AG20443 (cell line): ENCODE data around the gene NR2F6.

Experiments used
- DNase-seq: peaks from one replicate; pipeline ENCODE4 v3.0.0; 2012; ENCODE audit warnings: low spot score, mixed read lengths

Gene NR2F6

DNA sequence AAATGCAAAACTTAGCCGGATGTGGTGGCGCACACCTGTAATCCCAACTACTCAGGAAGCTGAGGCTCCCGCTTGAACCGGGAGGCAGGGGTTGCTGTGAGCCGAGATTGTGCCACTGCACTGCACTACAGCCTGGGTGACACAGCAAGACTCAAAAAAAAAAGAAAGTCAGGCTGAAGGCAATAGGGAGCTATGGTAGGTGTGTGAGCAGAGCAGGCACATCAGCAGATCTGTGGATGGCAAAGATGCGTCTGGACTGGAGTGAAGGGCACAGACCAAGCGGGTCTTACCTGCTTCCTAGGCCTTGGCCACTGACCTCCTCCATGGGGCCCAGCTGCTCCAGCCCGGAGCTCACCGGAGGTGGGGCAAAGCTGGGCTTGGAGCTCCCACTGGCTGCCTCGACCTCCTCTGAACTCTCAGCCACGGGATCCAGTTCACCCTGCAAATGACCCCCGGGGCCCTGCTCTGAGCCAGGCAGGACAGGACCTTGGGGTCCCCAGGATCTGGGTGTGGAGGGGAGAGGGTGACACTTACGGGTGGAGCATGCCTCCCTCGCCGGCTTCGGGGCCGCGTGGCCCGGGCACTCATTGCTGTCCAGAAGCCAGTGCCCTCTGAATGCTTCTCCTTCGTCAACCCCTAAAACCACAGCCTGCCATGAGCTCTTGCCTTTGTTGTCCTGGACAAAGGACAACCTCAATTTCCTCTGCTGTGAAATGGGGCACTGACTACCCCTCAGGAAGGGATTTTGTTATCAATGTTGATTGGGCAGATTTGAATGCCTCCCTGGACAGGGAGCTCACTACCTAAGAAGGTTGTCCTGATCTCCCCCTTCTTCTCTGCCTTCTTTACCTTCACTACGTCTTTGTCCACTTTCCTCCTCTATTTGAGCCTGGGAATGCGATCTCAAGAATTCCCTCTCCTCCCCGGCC is 18.3 kb upstream of the NR2F6 start:
- DNase-seq: no peak

DNA sequence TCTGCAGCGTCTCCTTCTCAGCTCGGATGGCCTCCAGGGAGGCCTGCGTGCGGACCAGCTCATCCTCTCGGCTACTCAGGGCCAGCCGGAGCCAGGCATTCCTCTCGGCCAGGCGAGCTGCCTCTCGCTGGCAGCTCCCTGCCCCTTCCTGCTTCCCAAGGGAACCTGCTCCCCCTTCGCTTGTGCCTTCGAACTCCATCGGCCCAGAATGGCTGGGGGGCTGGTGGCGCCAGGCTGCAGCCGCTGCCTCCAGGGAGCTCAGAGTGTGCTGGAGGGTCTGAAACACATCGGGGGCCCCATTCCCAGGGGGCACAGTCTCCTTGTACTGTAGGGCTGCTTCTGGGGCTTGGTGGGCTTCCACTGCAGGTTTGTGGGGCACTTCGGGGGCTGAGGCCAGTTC is 16.8 kb upstream of the NR2F6 start:
- no peak for DNase-seq

DNA sequence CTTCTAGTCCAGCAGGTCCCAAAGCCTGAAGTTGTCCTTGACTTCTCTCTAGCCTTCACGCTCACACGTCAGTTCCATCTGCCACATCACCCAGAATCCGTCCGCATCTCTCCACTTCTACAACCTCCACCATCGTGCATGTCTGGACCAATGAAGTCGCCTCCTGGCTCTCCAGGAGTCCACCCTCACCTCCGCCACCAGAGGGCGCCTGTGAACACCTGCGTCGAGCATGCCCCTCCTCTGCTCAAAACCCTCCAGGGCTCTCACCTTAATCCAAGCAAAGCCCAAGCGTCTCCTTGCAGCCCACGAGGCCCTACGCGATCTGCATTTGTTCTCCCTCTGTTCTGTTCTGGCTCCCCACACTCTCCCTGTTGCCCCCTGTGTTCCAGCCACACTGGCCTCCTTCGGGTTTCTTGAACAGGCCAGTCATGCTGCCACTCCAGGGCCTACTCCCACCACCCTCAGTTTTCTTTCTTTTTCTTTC is 15.2 kb upstream of the NR2F6 start:
- DNase-seq: peak; percentile 87

DNA sequence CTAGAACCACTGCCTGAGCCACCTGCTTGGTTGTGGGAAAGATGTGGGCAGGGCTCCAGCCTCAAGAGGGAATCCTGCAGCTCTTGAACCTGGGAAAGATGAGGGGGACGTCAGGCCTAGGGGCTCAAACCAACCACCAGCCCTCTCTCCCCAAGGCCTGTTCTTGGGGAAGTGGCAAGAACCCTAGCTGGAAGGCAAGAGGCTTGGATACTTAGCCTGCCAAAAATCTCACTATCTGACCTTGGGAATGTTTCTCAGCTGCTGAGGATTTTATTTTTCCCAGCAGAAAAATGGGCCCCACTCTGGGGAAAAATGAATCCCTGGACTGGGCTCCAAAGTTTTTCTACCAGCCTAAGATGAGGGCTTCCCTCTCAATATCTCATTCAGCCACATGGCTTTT is 14.2 kb upstream of the NR2F6 start:
- DNase-seq: no peak

DNA sequence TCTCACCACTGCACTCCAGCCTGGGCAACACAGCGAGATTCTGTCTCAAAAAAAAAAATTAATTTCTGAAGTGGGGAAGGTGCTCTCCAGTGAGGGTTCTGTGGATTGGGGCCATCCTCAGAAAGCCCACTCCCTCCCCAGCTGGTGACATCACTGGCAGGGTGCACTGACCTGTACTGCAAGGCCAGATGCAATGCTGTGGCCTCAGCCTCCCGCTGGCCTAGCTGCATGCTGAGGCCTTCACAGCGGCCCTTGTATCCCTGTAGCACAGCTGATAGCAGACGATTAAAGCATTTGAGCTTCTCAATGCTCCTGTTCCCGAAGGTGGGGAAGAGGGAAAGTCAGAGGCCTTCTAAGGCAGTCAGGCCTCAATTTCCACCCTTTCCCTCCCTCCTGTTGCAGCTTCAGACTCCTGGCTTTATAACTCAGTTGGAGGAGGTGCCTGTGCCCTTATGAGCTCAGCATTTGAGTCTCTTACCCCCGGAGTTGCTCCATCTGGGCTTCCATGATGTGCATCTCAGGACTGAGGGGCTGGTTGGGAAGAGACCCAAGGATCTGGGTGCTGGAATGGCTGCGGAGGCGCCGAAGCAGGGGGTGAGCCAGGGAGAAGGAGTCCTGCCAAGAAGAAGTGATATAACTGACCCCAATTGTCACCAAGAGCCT is 13.5 kb upstream of the NR2F6 start:
- DNase-seq: no peak

DNA sequence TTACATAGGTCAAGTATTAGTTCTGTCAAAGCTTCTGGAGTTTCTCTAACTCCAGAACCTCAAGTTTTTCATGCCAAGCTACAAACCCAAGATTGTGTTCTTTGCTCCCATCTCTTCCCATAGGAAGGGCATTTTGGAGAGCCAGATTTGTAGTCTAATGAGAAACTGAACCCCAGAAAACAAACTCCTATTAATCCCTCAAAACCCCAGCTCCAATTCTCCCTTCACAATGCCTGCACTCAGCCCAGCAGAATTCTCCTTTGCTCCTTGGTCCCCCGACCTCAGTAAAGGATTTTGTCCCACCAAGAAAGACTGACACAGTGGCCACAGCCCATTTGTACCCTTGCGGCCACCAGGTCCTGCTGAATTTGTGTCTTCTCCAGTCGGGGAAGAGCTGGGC is 10.4 kb upstream of the NR2F6 start:
- no peak for DNase-seq

DNA sequence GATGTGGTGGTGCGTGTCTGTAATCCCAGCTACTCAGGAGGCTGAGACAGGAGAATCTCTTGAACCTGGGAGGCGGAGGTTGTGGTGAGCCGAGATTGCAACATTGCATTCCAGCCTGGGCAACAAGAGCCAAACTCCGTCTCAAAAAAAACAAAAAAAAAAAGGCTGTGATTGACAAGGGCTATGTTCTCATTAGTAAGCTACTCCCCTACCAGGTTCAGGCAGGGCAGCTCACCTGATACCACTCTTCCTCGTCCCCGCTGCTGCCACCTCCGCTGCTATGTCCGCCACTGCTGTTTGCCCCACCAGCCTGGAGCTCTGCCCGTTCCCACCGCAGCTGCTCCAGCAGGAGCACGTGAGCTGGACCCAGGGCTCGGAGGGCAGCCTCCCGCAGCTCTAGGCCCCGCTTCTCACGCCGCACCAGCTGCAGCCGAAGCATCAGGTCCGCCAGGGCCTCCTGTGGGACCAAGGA is 9.5 kb upstream of the NR2F6 start:
- no peak for DNase-seq

DNA sequence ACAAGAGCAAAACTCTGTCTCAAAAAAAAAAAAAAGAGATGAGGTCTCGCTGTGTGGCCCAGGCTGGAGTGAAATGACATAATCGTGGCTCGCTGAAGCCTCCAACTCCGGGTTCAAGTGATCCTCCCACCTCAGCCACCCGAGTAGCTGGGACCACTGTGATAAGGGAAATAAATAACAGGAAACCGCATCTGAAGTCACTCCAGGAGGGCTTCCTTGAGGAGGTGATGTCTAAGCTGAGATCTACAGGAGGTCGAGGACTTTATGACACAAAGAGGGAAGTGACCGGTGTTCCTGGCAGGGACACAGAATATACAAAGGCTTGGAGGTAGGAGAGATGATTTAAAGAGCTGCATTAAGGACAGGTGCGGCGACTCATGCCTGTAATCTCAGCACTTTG is 8.9 kb upstream of the NR2F6 start:
- no peak for DNase-seq

DNA sequence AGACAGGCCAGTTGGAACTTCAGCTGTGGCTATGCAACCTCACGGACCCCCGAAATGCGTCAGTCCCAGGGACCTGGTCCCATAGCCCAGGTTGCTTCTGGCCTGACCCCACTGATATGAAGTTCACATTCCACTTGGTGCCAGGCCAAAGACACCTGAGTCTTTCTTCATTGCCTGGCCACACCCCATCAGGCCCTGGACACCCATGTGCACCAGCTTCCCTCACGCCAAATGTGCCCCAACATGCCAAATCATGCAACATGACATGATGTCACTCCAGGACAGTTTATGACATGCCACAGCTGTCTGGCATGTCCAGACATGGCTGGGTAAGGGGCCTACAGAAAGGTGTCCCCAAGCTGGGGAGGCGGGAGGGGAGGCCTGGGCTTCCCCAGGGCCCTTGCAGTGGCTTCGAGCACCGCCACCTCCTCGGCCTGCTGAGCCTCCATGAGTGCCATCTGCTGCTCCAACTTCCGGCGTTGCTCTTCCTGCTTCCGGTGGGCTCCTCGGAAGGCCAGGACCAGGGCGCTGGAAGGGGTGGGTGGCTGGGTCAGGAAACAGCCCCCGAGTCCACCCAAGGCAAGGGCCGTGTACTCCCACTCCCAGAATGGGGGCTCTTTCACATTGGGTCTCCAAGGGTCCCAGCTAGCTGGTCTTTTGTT is 4.3 kb upstream of the NR2F6 start:
- DNase-seq: no peak

DNA sequence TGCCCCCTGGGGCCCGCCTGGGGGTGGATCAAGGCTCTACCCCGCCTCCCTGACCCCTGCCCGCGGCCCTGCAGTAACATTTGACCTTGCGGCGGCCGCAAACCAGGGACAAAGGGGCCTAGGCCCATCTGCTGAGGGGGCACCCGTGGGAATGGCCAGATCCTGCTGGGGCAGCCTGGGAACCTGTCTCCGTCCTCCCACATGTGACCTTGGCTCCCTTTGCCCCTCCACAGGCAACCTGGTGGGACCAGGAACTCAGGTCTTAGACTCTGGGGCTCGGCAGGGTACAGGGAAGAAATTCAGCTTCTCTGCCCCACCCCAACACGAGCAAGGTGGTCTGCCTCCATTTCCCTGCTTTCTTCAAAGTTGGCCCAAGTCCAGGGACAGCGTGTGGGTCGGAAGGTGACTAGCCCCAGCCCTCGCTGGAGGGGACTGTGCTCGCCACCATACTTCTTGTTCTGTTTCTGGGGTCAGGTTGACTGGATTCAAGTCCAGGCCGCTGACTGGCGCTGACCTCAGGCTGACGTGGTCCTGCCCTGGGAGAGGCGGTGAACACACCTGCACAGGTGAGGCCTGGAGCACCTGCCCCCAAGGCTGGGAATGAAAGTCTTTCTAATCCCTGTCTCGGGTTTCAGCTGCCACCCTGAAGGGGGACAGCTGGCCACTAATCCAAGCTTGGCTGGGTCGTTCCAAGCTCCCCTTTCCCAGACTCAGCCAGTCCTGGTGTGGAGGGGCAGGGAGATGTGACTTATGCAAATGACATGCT is 2.5 kb upstream of the NR2F6 start:
- DNase-seq: no peak

DNA sequence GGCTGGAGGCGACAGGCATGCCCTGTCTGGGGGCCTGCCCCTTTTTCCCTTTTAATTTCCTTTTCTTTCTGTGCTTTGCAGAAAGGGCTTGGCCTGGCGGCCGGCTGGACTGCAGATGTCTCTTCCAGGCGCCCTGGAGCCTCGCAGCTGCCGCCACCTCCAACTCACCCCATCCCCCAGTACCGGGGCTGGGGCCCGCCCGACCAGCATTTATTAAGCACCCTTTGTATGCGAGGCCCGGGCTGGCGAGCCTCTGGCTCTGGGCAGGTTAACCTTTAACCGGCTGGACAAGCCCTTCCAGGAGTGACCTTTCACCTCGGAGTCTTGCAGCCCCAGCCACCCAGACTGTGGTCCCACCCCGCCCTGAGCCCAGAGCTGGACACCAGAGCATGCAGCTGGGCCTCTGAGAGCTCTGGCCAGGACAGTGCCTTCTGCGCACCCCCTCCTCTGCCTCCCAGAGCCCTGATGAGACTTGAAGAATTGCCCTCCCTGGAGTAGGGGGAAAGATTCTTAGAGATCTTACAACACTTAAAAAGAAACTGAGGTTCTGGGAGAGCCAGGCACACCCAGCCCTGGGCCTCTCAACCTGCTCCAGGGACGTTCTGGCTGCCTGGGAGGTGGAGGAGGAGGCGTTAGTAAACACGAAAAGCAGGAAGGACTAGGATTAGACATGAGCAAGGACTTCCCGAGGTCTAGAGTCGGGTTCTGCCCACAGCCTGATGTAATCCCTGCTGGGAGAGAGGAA is 1.1 kb upstream of the NR2F6 start:
- peak; percentile 56 for DNase-seq

DNA sequence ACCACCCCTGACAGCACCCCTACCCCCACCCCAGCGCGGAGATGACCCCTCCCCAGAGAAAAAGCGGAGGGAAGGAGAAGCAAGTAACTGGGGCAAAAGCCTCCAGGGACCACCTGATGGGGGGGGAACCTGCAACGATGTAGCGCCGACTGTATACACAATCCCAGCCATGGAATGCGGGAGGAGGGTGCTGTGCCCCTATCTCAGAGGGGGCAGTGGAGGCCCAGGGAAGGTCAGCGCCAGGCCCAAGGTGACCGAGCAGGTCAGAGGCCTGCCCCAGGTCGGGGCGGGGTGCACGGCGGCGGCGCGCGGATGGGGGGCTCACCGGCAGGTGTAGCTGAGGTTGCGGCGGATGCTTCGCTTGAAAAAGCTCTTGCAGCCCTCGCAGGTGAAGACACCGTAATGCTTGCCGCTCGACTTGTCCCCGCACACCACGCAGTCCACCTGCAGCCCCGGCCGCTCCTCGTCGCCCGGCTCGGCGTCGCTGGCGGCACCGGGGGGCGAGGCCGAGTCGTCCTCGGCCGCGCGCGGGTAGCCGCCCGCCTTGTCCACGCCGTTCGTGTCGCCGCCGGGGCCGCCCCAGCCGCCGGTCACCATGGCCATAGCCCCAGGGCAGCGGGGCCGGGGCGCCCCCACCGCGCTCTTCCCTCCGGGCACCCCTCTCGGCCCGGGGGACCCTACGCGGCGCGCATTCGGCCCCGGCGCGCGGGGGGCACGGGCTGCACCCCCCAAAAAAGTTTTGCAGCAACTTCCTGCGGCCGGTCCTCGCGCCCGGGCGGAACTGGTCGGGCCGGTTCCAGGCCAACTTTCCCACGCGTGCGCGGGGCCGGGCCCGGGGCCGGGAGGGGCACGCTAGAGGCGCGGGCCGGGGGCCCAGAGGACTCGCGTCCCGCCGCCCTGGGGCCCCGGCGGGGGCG is 843 bp downstream of the NR2F6 start:
- DNase-seq: peak; percentile 56

DNA sequence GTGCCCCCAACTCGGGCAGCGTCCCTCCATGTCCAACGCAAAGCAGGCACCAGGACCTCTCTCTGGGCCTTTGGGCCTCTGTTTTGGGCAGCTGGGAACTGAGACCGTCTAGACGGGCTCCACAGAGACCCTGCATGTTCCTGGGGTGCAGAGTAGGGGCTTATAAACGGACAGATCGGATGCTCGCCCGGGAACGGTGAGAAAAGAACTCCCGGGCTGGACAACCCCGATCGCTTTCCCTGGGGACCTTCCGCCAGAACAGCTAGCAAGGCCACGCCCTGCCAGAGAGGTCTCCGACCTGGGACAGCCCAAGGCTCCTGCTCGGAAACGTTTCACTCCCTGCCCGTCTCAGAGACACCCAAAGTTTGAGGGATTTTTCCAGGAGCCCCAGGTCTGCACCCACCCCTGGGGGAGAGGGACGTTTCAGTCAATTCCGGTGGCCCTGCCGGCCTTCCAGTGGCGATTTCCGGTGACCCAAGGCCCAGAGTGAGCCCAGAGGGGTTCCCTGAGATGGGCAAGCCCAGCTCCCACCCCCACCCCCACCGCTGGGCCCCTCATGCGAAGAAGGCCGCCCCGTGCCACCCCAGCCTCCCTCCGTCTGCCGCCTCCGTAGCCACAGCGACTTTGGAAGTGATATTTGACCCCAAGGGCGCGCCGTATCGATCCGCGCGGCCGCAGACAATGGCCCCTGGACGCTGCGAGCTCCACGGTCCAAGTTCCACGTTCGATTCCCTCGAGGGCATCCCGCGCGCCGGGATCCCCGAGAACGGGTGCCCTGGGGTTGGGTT is 1.7 kb downstream of the NR2F6 start:
- DNase-seq: peak; percentile 62

DNA sequence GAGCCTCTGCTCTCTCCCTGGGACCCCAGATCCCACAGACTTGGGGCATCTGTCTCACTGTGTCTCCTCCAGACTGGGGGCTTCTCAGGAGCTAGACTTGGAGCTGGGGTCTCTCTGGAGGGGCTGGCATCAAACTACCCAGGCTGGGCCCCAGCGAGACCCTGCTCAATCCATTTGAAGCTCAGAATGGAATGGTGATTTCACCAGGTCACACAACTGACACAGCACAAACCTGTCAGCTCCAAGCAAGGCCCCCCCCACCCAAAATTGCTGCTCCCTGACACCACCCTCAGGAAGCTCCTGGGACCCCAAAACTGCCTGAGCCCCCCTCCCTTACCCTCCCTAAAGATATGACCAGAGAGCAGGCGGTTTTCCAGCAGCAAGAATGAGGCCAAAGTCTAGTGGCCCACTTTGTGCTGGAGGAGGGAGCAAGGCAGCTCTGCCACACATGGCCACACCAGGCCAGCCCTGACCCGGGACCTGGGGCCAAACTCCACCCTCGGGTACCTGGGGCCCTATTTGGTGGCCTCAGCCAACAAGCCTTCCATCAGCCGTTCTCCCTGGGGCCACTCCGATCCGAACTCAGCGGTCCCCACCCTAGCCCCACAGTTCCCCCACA is 2.4 kb downstream of the NR2F6 start:
- DNase-seq: no peak

DNA sequence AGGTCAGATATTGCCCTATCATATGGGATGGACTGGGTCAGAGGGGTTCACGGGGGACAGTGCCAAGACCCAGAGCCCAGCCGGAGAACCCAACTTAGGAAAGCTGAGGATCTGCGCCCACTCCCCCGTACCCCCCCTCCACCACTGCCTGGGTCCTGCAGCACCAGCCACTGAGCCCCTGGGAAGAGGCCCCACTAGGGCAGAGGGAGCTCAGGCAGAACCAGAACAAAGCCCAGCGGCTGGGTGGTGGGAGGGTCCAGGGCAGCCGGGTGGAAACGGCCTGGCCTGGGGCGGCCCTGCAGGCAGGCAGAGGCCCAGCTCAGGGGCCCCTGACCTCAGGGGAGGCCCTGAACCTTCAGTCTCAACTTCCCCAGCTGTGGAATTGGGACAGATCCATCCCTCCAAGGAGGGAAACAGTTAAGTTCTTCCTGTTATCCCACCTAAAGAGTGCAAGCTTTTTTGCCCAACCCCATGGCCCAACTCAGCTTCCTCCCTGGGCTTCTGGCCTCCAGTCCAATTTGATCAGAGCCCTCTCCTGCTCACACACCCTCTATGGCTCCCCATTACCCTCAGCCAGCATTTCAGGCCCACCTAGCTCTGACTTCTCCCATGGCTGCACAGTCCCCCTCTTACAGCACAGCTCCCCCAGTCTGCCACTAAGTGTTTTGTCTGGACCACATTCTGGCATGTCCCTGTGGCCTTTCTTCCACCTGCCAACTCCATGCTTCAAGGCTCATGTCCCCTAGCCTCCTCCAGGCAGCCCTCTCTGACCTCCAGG is 3.1 kb downstream of the NR2F6 start:
- no peak for DNase-seq

DNA sequence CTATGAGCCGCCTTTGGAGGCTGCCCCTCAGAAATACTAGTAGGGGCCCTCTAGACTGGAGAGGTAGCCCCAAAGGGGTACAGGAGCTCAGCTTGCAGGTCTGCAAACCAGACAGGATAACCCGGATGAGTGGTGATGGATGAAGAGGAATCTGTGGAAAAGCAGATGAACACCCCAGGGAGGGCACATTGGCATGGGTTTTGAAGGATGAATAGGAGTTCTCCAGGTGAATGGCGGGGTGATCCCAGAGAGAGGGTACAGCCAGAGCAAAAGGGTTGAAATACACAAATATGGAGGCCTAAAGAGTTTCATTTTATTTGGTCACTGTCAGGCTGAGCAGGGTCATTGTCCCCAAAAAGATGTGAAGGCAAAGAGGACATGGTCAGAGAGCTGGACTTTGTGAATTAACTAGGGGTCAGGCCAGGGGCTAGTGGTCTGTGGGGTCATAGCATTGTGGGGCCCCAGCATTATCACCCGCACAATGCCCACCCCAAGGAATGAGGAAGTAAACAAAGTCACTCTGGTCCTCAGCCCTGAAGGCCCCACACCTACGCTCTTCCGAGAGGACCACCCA is 4.8 kb downstream of the NR2F6 start:
- no peak for DNase-seq

DNA sequence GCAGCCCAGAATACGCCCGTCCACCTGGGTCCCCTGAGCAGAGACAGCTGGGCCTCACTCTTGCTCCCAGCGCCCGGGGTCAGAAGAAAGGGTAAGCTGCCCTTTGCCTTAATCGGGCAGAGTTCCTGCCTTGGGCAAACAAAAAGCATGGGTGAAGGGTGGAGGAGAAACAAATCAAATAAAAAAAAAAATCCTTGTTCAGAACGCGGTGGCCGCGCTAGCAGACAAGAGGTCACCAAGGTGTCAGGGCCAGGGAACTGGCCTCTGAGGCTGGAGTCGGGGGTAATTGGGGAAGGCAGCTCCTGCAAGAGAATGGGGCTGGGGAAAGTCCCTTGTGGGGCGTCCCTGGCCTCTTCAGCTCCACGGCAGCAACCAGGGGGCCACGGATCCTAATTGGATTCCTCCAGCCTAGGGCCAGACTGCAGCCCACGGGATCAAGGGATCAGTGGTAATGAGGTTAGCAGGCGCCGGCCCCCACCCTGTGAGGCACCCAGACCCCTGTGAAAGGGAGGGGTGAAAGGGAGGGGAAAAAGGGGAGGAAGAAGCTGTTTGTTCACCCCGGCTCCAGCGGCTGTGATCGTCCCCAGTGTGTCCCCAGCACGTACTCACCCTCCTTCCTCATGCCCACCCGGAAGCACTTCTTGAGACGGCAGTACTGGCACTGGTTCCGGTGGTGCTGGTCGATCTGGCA is 5.5 kb downstream of the NR2F6 start:
- DNase-seq: no peak
